LNCAP (cell line): Measurements from ENCODE around the gene LNX1.

Experiments used
- TF ChIP-seq, protein P1 (sequence below): fragments of 450-650 bp; IDR thresholded peaks from 2 replicates; pipeline ENCODE4 v1.5.1; 2017; ENCODE audit warnings: mild to moderate bottlenecking

Gene LNX1

DNA sequence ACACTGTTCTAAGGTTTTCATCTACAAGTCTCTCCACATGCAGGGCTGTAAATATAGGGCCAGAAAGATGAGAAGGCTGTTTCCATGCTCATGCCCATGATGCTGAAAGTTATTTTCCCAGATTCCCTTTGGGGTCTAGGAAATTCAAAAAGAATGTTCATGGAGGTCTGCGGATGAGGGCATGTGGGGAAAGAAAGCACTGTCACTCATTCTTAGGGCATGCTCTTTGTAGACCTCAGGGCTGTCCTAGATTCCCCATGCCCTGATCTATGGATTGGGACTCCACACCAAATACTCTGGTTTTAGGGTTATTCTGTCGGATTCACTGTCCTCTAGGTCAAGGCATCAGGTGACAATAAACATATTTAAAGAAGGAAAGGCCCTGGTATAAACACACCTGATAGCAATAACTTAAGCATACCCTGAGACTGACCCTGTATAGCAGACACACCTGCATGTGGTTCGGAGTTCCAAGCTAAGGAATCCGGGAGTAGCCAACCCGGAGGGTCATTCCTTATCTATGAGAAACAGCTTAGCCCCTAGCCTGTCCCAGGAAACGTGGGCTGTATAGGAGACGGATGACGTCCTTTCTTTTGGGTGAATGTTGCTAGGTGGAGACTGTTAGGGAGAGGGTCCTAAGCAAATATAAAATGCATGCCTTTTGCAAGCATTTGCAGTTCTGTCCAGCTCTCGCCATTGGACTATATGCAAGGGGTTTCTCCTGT lies 37.6 kb downstream of the LNX1 start:
- TF ChIP-seq, protein P1, sequence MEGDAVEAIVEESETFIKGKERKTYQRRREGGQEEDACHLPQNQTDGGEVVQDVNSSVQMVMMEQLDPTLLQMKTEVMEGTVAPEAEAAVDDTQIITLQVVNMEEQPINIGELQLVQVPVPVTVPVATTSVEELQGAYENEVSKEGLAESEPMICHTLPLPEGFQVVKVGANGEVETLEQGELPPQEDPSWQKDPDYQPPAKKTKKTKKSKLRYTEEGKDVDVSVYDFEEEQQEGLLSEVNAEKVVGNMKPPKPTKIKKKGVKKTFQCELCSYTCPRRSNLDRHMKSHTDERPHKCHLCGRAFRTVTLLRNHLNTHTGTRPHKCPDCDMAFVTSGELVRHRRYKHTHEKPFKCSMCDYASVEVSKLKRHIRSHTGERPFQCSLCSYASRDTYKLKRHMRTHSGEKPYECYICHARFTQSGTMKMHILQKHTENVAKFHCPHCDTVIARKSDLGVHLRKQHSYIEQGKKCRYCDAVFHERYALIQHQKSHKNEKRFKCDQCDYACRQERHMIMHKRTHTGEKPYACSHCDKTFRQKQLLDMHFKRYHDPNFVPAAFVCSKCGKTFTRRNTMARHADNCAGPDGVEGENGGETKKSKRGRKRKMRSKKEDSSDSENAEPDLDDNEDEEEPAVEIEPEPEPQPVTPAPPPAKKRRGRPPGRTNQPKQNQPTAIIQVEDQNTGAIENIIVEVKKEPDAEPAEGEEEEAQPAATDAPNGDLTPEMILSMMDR = no peak

DNA sequence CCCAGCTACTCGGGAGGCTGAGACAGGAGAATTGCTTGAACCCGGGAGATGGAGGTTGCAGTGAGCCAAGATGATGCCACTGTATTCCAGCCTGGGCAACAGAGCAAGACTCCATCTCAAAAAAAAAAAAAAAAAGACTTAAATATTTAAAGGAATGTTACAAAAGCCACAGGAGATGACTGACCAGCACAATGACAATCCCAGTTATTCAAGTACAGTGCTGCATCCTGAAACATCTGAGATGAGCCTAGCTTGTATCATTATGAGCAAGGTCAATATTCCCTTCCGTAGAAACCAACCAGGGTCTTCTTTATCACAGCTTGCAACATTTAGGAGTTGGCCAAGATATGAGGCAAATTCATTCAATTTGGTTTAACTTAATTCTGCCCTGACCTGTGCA lies 38.6 kb downstream of the LNX1 start:
- TF ChIP-seq, protein P1 = no peak

DNA sequence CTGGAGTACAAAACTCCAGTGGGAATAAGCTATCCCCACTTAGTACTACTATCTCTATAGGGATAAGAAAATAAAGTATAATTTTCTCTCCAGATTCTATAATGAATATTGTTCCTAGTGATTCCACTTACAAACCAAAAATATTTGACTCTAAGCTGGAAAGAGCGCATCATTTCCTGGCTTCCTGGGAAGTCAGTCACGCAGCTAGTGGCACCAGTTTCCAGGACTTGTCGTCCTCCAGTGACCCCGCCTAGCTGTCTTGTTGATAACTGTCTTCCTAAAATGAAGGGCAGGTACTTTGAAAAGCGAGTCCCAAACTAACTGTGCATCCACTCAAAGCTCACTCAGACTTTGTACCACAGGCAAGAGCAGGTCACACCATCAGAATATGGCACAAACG lies 39.3 kb downstream of the LNX1 start:
- TF ChIP-seq, protein P1 = no peak

DNA sequence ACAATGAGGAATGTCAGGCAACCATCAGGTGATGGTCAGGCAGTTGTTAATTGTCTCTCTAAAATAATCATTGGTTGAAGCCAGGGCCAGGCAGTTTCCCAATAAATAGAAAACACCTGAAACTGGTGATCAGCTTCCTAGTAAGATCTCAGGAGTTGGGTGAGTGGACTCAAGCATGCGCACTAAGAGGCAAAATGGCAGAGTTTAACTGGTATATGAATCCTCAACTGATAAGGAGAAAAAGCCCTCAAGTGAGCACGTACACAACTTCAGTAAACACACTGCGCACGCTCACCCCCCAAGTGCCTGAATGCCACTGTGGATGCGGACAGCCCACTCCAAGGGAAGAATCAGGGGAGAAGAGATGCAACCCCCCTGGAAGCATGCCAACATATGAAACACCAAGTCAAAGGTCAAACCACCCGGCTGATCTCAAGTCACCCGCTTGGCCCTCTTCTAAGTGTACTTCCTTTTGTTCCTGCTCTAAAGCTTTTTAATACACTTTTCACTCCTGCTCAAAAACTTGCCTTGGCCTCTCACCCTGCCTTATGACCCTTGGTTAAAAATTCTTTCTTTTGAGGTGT lies 39.9 kb downstream of the LNX1 start:
- TF ChIP-seq, protein P1 = no peak

DNA sequence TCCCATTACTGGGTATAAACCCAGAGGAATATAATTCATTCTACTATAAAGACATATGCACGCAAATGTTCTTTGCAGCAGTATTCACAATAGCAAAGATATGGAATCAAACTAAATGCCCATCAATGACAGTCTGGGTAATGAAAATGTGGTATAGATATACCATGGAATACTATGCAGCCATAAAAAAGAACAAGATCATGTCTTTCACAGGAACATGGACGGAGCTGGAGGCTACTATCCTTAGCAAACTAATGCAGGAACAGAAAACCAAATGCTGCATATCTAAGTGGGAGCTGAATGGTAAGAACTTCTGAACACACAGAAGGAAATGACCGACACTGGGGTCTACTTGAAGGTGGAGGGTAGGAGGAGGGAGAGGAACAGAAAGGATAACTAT lies 42.6 kb downstream of the LNX1 start:
- TF ChIP-seq, protein P1 = no peak

DNA sequence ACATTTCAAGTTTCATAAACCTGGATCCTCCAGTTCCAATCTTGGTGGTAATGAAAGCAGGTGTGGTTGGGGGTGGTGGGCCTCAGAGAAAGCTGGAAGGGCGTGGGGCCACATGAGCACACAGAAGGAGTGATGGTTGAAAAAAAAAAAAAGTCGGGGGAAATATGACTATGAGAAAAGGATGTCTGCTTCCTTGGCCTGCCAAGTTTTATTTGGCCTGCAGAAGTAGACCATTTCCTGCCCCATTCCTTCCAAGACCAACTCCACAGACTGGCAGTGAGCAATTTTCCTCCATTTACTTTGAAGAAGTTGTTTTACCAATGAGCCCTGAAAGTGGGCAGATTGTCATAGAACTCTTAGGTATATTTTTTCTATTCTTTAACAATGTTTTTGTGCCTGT lies 43.3 kb downstream of the LNX1 start:
- TF ChIP-seq, protein P1 = no peak

DNA sequence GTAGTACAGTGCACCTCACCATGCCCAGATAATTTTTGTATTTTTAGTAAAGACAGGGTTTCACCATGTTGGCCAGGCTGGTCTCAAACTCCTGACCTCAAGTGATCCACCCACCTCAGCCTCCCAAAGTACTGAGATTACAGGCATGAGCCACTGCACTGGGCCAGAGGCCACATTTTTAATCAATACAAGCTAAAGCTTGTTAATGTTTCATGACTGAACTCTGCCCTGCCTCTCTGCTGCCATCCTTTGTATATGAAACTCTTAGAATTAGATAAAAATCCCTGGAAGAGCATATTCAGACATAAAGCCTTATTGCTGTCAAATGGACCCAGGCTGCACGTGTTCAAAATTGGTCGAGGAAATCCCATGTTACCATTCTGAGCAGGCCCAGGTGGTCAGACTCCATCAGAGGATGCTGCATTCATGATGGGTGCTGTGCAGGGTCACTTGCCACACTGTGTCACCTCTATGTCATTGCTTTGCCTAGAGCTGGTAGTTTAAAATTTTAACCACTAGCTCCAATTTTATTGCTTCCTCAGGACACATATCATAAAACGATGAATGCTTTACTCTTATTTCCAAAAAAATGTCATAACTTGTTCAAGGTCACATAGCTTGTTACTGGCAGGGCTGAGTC lies 45.2 kb downstream of the LNX1 start:
- TF ChIP-seq, protein P1 = no peak
